GM19328 (cell line): ENCODE measurements around the gene KCNMA1.
"Not testable (repeated sequence)": the region's sequence is repeated elsewhere in the genome, so short reads cannot be mapped to it uniquely, and the experiment has no call there.

Experiments
- ATAC-seq: cut with Tn5 transposase; IDR thresholded peaks from one replicate; pipeline ENCODE4 v1.9.1; 2021; ENCODE audit warnings: mild to moderate bottlenecking, moderate library complexity; ENCODE audit not compliant: unreplicated experiment

Gene KCNMA1

GRCh38 chr10:77637532-77638320, at the start of gene KCNMA1:
TSS of gene KCNMA1 (minus strand) at chr10:77637808.
- no peak for ATAC-seq

DNA sequence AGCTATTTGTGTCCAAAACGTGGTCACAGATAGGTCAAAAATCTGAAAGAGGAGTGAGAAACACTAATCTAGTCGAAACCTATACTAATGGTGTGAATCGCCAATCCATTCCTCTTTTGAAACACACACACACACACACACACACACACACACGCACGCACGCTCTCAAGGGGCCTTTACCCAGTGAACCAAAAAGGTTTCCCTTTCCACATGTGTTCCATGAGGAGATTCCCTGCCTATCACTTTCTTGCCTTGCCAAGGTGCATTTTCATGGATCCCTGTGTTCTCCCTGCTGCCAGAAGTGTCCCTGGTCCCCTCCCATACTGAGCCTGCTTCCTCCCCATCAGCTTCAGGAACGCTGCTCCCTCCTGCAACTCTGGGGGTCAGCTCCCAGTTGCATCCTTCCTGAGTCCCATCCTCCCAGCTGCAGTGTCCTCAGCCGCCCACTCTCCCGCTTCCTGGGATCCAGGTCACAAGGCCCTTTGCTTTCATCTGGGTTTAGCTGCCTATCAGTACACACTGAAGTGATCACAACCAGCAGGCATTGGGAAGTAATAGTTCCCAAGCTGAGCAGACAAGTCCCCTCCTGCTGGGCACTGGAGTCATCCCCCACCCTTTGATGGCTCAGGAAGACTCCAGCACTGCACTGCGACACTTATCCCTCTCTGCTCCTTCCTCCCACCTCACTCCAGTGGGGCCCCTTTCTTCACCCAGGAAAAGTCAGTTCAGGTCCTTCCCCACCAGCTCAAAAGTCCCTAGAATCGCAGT, 49.2 kb upstream of the KCNMA1 start:
- no peak for ATAC-seq

DNA sequence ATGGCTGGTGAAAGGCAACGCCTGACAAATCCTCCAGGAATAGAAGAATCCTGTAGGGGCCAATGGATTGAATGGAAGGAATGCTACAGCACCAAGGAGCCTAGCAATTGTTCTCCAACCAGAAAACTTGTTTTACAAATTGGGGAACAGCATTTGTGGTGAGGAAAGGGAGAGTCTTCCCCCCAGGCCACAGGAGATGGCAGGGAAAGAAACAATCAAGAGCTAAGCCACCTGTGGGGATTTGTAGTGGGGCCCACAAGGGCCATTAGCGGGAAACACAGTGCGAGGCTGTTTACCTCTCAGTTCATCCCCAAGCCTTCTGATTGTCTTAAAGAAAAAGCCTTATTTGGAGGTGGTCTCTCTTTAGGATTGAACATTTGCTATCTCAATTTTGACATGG, 48.5 kb upstream of the KCNMA1 start:
- ATAC-seq: no peak

- no peak for ATAC-seq
Measured at GRCh38 chr10:77685432-77685831, 47.8 kb upstream of the KCNMA1 start.

GRCh38 chr10:77683088-77683432, 45.5 kb upstream of the KCNMA1 start:
- not testable (repeated sequence) for ATAC-seq

DNA sequence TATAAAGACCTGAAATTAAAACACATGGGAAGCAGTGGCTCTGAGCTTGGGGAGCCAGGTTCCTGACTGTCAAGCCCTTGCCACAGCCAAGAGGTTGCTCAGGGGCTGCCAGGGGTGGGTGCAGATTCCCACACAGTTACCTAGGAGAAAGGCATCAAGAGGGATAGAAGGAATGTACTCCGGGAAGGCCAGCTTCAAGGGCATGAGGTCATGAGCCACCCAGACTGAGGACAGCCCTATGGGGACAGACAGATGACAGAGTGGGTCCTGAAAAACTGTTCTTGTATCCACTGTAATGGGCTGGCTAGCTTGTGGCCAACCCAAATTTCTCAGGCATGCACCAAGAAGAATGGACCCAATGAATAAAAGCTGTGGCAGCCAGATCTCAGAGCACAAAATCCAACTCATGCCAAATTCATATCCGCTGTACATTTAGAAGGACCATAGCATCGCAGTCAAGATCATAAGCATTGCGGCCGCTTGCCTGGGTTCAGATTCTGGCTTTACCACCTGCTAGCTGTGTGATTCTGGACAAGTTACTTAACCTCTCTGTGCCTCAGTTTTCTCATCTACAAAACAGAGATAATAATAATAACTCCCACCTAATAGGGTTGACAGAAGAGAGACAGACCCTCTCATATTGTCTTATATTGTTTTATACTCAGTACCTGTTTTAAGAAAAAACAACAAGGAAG, 44.9 kb upstream of the KCNMA1 start:
- ATAC-seq: no peak

DNA sequence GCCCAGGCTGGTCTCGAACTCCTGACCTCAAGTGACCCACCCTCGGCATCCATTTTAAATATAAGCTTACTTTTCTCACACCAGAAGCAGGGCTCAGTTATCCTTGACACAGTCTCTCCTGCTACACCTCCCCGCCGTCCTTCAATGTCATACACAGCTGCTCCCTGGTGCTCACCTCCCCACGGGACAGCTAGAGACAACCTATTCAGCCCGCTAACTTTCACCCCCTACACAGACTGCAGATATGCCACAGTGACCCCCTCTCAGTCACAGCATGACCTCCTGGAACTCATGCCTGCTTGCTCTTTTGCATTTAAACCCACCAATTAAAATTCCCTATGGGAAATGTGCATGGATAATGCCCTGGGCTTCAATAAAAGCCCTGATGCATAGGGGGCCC, 44.2 kb upstream of the KCNMA1 start:
- no peak for ATAC-seq

GRCh38 chr10:77680811-77681210, 43.2 kb upstream of the KCNMA1 start:
- ATAC-seq: no peak

DNA sequence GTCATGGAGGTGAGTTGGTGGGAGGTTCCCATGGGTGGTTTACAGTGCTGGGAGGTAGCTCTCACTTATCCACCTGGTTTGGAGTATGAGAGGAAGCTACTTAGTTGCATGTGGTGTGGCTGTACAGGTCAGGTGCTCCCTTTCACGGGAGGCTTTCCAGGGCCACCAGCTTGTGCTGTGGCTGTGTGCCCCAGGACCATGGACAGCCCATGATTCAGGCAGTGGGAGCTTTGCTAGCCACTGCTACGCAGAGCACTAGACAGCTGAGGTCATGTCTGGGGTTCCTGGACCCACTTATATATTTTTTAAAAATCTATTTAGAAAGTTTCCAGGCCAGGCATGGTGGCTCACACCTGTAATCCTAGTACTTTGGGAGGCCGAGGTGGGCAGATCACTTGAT, 42.5 kb upstream of the KCNMA1 start:
- no peak for ATAC-seq

DNA sequence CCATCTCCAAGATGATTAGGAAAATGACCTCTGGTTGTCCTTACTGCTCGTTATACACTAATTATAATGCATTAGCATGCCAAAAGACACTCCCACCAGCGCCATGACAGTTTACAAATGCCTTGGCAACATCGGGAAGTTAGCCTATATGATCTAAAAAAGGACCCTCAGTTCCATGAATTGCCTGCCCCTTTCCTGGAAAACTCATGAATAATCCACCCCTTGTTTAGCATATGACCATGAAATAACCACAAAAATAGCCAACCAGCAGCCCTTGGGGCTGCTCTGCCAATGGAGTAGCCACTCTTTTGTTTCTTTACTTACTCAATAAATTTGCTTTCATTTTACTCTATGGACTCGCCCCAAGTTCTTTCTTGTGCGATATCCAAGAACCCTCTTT, 41.6 kb upstream of the KCNMA1 start:
- ATAC-seq: no peak

DNA sequence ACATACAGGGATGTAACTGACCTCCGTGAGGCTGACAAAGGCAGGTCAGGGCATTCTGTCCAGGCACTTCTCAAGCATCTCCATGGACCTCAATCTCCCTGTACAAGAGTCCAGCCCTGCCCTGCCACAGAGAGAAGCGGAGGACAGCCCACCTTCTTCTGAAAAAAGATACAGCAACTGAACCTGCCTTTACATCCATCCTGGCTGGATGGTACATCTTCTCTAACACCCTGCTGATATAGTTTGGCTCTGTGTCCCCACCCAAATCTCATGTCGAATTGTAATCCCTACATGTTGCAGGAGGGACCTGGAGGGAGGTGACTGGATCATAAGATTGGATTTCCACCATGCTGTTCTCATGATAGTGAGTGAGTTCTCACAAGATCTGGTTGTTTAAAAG, 40.5 kb upstream of the KCNMA1 start:
- ATAC-seq: no peak

GRCh38 chr10:77675347-77675746, 37.7 kb upstream of the KCNMA1 start:
- no peak for ATAC-seq

- ATAC-seq: no peak
Measured at GRCh38 chr10:77673515-77674140, 36.0 kb upstream of the KCNMA1 start.

- ATAC-seq: no peak
Measured at GRCh38 chr10:77673101-77673500, 35.5 kb upstream of the KCNMA1 start.

- no peak for ATAC-seq
Measured at GRCh38 chr10:77671594-77672252, 34.1 kb upstream of the KCNMA1 start.

DNA sequence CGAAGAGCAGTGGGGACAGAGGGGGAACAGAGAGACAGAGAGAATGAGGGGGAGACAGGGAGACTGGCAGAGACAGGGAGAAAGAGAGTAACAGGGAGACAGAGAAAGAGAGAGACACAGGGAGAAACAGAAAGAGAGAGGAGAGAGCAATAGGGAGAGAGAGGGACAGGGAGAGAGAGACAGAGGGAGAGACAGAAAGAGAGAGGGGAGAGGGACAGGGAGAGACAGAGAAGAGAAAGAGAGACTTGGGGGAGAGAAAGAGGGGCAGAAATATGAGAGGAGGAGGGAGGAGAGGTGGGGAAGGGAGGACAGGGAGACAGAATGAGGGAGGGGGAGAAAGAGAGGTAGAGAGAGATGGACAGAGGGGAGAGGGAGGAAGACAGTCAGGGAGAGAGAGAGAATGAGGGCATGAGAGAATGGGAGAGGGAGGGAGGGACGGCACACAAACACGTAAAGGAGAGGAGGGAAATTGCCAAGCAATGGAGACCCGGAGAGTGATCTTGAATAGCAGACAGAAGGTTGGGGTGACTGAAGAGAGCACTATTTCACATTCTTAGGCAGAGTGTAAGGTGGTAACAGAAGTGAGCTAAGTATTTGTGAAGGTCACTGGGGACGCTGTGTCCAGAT, 33.3 kb upstream of the KCNMA1 start:
- ATAC-seq: no peak

DNA sequence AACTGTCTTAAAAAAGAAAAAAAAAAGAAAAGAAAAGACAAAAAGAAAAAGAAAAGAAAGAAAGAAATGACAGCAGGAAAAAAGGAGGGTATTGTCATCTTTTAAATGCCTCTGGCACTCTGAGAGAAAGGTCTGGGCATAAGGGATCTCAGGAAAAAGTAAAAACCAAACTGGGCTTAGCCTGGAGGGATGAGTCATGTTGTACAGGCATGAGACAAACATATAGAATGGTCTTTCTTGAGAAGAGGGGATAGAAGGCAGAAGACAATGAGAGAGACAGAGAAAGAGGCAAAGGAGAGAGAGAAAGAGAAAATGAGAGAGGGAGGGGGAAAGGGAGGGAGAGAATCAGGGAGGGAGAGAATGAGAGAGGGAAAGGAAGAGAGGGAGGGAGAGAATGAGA, 32.3 kb upstream of the KCNMA1 start:
- ATAC-seq: no peak

DNA sequence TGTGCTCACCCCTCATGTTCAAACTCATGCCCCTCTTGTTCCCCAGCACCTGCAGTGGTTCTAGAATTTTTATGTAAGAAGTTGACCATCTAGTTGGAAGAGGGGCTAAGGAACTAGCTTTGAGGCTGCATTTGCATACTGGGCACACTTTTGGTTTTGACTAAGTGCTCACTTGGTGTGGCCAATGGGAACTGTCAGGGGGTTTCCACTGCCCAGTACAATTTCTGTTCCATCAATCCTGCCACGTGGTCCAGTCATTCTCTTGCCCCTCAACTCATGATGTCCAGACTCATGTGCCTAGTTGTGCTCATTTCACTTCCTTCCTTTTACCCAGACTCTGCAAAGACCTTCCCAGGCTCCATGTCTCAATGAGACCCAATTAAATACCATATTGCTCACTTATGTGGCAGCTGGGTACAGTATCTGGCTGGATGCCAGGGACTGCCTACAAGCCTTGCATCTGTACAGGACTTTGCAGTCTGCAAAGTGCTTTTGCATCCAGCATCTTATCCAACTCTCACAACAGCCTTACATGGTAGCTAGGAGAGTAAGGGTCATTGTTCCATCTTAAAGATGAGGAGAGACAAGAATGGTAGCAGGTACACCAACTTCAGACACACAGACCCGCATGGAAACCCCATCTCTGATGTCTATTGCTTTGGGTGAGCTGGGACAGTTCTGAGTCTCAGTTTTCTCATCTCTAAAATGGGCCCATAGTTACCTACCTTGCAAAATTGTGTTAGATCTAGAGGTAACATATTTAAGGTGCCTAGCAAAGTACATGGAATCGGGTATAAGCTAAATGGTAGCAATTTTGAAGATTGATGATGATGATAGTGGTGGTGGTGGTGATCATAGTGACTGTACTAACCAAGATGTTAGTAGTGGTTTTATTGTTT, 30.1 kb upstream of the KCNMA1 start:
- ATAC-seq: no peak

DNA sequence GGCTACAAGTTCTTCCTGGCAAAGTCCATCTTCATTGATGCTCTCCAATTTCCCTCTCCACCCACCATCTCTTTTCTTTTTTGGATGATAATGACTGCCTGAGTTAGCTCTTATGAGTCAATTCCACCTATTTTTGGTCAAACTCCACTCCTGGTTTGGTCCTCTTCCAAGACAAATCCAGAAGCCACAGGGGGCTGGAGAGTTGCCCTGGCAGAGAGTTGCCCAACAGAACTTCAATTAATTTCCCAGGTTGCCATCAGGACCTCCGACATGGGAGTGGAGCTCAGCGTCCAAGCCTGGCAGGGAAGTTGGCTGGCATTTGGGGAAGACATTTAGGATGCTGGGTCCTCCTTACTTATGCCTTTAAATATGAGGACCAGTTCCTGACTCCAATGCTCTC, 29.2 kb upstream of the KCNMA1 start:
- no peak for ATAC-seq
